Measurements from ENCODE around the gene C19orf25.

DNA sequence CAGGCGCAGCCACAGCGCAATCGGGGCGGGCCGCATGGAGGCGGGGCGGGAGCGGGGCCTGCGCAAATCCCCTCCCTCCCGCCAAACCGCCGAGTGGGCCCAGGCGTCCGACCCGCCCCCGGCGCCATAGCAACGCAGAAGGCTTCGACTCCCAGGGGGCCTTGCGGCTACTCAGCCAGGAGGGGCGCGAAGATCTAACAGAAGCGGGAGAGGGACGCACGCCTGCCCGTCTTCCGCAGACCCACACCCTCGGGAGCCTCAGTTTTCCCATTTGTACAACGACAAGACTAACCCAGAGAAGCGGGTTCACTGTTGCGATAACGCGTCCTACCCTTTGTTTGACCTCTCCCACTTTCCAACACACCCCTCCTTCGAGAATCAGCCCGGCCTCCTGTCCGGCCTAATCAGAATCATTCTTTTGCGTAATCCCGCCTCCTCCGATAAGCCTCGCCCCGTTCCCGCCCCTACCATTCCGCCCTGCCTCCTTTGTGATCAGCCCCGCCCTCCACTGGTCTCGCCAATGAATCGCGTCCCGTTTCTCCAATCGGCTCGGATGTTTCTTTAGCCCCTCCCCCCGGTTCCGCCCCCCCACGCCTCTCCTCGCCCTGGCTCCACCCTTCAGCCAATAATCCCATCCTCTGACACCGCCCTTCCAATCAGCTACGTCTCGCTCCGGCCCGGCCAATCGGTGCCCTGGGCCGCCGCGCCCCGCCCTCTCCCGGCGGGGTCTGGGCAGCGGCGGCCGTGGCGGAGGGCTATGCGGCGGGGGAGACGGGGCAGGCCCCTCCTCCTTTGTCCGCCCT, 11.5 kb upstream of the C19orf25 start, which contains the start of gene PCSK4:
- TF ChIP-seq, protein P1, sequence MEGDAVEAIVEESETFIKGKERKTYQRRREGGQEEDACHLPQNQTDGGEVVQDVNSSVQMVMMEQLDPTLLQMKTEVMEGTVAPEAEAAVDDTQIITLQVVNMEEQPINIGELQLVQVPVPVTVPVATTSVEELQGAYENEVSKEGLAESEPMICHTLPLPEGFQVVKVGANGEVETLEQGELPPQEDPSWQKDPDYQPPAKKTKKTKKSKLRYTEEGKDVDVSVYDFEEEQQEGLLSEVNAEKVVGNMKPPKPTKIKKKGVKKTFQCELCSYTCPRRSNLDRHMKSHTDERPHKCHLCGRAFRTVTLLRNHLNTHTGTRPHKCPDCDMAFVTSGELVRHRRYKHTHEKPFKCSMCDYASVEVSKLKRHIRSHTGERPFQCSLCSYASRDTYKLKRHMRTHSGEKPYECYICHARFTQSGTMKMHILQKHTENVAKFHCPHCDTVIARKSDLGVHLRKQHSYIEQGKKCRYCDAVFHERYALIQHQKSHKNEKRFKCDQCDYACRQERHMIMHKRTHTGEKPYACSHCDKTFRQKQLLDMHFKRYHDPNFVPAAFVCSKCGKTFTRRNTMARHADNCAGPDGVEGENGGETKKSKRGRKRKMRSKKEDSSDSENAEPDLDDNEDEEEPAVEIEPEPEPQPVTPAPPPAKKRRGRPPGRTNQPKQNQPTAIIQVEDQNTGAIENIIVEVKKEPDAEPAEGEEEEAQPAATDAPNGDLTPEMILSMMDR (IDR thresholded peaks at IDR 0.05), result peak in 1 of 3 experiments; percentile 34
- TF ChIP-seq POLR2AphosphoS5 (IDR thresholded peaks at IDR 0.05), result peak; percentile 54 to 78
- TF ChIP-seq POLR2A (IDR thresholded peaks at IDR 0.05; ENCODE audit: low read depth), result no peak
- TF ChIP-seq EP300 (IDR thresholded peaks at IDR 0.05), result no peak

Data from esophagus muscularis mucosa (tissue), 4 donors.